GM12878 (cell line): ENCODE results near the gene ABCA10. TPM values are rescaled to one million over a fixed set of nuclear protein-coding genes. Genes with fewer than 3 reads are reported as not detected.

Experiments
- BCL11A ChIP-seq: IDR thresholded peaks from 2 replicates; pipeline ENCODE4 v1.6.1; 2011; ENCODE audit warnings: low read depth, low read length
- BMI1 ChIP-seq: fragments of 450-650 bp; IDR thresholded peaks from 2 replicates; pipeline ENCODE4 v1.6.1; 2016; ENCODE audit warnings: mild to moderate bottlenecking, moderate library complexity, borderline replicate concordance
- ELK1 ChIP-seq: IDR thresholded peaks from 2 replicates; pipeline ENCODE4 v1.6.1; 2012; ENCODE audit warnings: low read depth, low read length, improper control_type of control experiment
- EP300 ChIP-seq, 2 experiments: fragments of 150-350 bp in 1 of 2; IDR thresholded peaks; 2 replicates each; pipeline ENCODE4 v1.6.1; 2011 to 2012; ENCODE audit warnings: low read depth in 2 of 2, low read length in 2 of 2, borderline replicate concordance in 1 of 2, improper control_type of control experiment in 1 of 2, inconsistent platforms in 1 of 2; ENCODE audit not compliant: control insufficient read depth in 1 of 2
- KLF5 ChIP-seq: fragments of 450-650 bp; IDR thresholded peaks from 2 replicates; pipeline ENCODE4 v1.6.1; 2014; ENCODE audit warnings: mild to moderate bottlenecking; ENCODE audit not compliant: partially characterized antibody
- MTA2 ChIP-seq: fragments of 450-650 bp; IDR thresholded peaks from 2 replicates; pipeline ENCODE4 v1.6.1; 2016; ENCODE audit warnings: low read depth, mild to moderate bottlenecking, moderate library complexity
- NBN ChIP-seq: fragments of 450-650 bp; IDR thresholded peaks from 2 replicates; pipeline ENCODE4 v1.6.1; 2016
- NKRF ChIP-seq: fragments of 450-650 bp; conservative IDR thresholded peaks from 2 replicates; pipeline ENCODE4 v1.6.1; 2017; ENCODE audit warnings: mild to moderate bottlenecking, moderate library complexity
- PML ChIP-seq: IDR thresholded peaks from 2 replicates; pipeline ENCODE4 v1.6.1; 2012; ENCODE audit warnings: low read length, inconsistent platforms
- POLR2AphosphoS2 ChIP-seq: IDR thresholded peaks from 2 replicates; pipeline ENCODE4 v1.6.1; 2011; ENCODE audit warnings: low read depth, mild to moderate bottlenecking, low read length, improper control_type of control experiment, moderate library complexity
- POLR2AphosphoS5 ChIP-seq: IDR thresholded peaks from 2 replicates; pipeline ENCODE4 v1.6.1; 2011; ENCODE audit warnings: mild to moderate bottlenecking, low read length, inconsistent platforms
- RELB ChIP-seq: fragments of 450-650 bp; IDR thresholded peaks from 2 replicates; pipeline ENCODE4 v1.6.1; 2017; ENCODE audit warnings: low read depth, mild to moderate bottlenecking, moderate library complexity
- TCF12 ChIP-seq: IDR thresholded peaks from 2 replicates; pipeline ENCODE4 v1.6.1; 2011; ENCODE audit warnings: low read depth, mild to moderate bottlenecking, low read length
- ZBTB40 ChIP-seq: fragments of 450-650 bp; IDR thresholded peaks from 2 replicates; pipeline ENCODE4 v1.6.1; 2016; ENCODE audit warnings: mild to moderate bottlenecking, moderate library complexity, borderline replicate concordance
- ZNF207 ChIP-seq: fragments of 450-650 bp; IDR thresholded peaks from 2 replicates; pipeline ENCODE4 v1.6.1; 2014; ENCODE audit warnings: antibody characterized with exemption, mild to moderate bottlenecking, borderline replicate concordance
- ZNF217 ChIP-seq: fragments of 450-650 bp; IDR thresholded peaks from 2 replicates; pipeline ENCODE4 v1.6.1; 2017; ENCODE audit warnings: antibody characterized with exemption, mild to moderate bottlenecking
- ZZZ3 ChIP-seq: IDR thresholded peaks from 2 replicates; pipeline ENCODE4 v1.6.1; 2011; ENCODE audit warnings: low read depth; ENCODE audit not compliant: control insufficient read depth, insufficient read length
- polyA plus RNA-seq, 11 experiments: library from polyadenylated mRNA; depleted of rRNA in 4 of 11; unstranded in 6 of 11; stranded (reverse) in 5 of 11; fragments of >200 nt; fragmentation: Nextera tagmentation in 4 of 11; fragmentation: Illumina TruSeq in 1 of 11; extraction: Ambion mirVana in 4 of 11; extraction: Trizol in 1 of 11; gene quantifications; 1 replicate in 1 of 11; 2 replicates in 10 of 11; pipeline versions ENCODE4 v1.2.1 to v1.2.3, GENCODE V29; 2011 to 2016; ENCODE audit warnings: inconsistent platforms in 2 of 11, missing spikeins in 2 of 11, low read depth in 1 of 11
- total RNA-seq, 4 experiments: library from RNA; depleted of rRNA in 3 of 4; stranded (reverse); fragments of >200 nt in 3 of 4; fragmentation: Illumina TruSeq in 1 of 4; extraction: Trizol in 1 of 4; gene quantifications; 2 replicates each; pipeline versions ENCODE4 v1.2.1 to v1.2.3, GENCODE V29; 2013 to 2021

The ABCA10 gene
- total and polyA plus RNA-seq, 10 of the 15 experiments (the other 5 are each of a cell fraction or from before 2014, with no cell fraction given): 0.33 to 3.0 (median 0.83) TPM

GRCh38 chr17:69117855-69118784 lies 110.5 kb downstream of the ABCA10 start (continued):
- TF ChIP-seq ZNF207 (no peak), POLR2AphosphoS5 (peak; percentile 43; the same call in 1 of the 2 replicates), EP300 (IDR thresholded peaks at IDR 0.05; ENCODE audit: borderline replicate concordance in 1 of 2, control insufficient read depth in 1 of 2, low read depth in 2 of 2, low read length in 2 of 2) (peak; percentile 49 to 53; a peak in 3 of 4 replicates), KLF5 (no peak), ZNF217 (peak; percentile 29; the same call in 1 of the 2 replicates), TCF12 (no peak), NBN (0 out of 2 replicates have a peak, but pooled peaks have one; percentile 36), POLR2AphosphoS2 (no peak), MTA2 (peak; percentile 96), RELB (no peak; the same call in 1 of the 2 replicates), PML (peak; percentile 20; the same call in 1 of the 2 replicates), BCL11A (0 out of 2 replicates have a peak, but pooled peaks have one; percentile 29), BMI1 (peak; percentile 49; the same call in 1 of the 2 replicates), ZZZ3 (no peak), ZBTB40 (no peak), NKRF (no peak), ELK1 (no peak)
